Non-pigmented ciliary epithelial cell (primary cell): ENCODE measurements around the gene CTIF.

Experiments used
- DNase-seq: peaks from one replicate; pipeline ENCODE4 v3.0.0-alpha.2; 2010; ENCODE audit warnings: low read depth

CTIF gene

GRCh38 chr18:48819781-48820482 is 281.1 kb downstream of the CTIF start:
- no peak for DNase-seq

- no peak for DNase-seq
Measured at GRCh38 chr18:48820483-48821250, 281.8 kb downstream of the CTIF start.

- no peak for DNase-seq
Measured at GRCh38 chr18:48821251-48821590, 282.4 kb downstream of the CTIF start.

GRCh38 chr18:48821845-48822244 is 283.0 kb downstream of the CTIF start:
- DNase-seq = no peak

- DNase-seq = no peak
Measured at GRCh38 chr18:48824231-48824970, 285.6 kb downstream of the CTIF start.

- no peak for DNase-seq
Measured at GRCh38 chr18:48825101-48825745, 286.4 kb downstream of the CTIF start.

GRCh38 chr18:48826271-48826670 is 287.4 kb downstream of the CTIF start:
- no peak for DNase-seq

GRCh38 chr18:48826806-48827205 is 288.0 kb downstream of the CTIF start:
- DNase-seq = no peak

GRCh38 chr18:48827291-48828193 is 288.7 kb downstream of the CTIF start:
- no peak for DNase-seq

GRCh38 chr18:48828194-48828545 is 289.3 kb downstream of the CTIF start:
- no peak for DNase-seq

- no peak for DNase-seq
Measured at GRCh38 chr18:48828691-48829442, 290.0 kb downstream of the CTIF start.

GRCh38 chr18:48829443-48830149 is 290.8 kb downstream of the CTIF start:
- no peak for DNase-seq

GRCh38 chr18:48831113-48831759 is 292.4 kb downstream of the CTIF start:
- no peak for DNase-seq

GRCh38 chr18:48831802-48832201 is 293.0 kb downstream of the CTIF start:
- DNase-seq = no peak

GRCh38 chr18:48832938-48833700 is 294.3 kb downstream of the CTIF start:
- no peak for DNase-seq

- DNase-seq = no peak
Measured at GRCh38 chr18:48833701-48834412, 295.0 kb downstream of the CTIF start.

GRCh38 chr18:48834413-48835031 is 295.7 kb downstream of the CTIF start:
- DNase-seq = peak; percentile 71

GRCh38 chr18:48835119-48835518 is 296.3 kb downstream of the CTIF start:
- no peak for DNase-seq
